ENCODE results near the gene SUPT20HL2. TPM values are rescaled to one million over a fixed set of nuclear protein-coding genes. Genes with fewer than 3 reads are reported as not detected.

Gene SUPT20HL2
- total and polyA plus RNA-seq, 9 donors: 0.04 to 1.1 (median 0.27) TPM; not detected in 1

DNA sequence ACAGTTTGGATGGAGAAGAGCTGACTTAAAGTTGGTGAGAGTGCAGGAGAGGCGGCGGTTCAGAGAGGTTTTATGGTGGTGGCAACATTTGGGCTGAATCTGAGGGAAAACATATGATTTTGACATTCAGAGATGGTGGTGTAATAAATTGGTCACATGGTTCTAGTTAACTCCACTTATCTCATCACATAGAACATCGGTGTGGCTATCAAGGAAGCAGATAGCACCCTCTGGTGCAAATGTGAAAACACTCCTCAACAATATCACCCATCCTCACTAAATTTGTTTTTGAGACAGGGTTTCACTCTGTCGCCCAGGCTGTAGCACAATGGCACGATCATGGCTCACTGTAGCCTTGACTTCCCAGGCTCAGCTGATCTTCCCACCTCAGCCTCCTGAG lies 28.8 kb downstream of the SUPT20HL2 start:
- peaks cover 2% of the 10 kb centered on the region for H3K4me1 ChIP-seq (ENCODE audit: insufficient read depth)
- 80 to 85% (median 82%) methylated on average over 5 of the region's 5 CpGs for WGBS, 3 donors
- no peaks in the 10 kb centered on the region for H3K36me3 ChIP-seq
- intact Hi-C loops (cut with DNase I): no loop called here
- DNase-seq: no peak
- TF ChIP-seq EP300 (IDR thresholded peaks at IDR 0.05): no peak
- no peak for TF ChIP-seq POLR2A (IDR thresholded peaks at IDR 0.05)
- TF ChIP-seq CTCF (IDR thresholded peaks at IDR 0.05): no peak
- no peaks in the 10 kb centered on the region for H3K27me3 ChIP-seq
- no peaks in the 10 kb centered on the region for H3K9me3 ChIP-seq
- H3K4me3 ChIP-seq: no peak overlapping the region
- no peak overlapping the region for H3K27ac ChIP-seq

DNA sequence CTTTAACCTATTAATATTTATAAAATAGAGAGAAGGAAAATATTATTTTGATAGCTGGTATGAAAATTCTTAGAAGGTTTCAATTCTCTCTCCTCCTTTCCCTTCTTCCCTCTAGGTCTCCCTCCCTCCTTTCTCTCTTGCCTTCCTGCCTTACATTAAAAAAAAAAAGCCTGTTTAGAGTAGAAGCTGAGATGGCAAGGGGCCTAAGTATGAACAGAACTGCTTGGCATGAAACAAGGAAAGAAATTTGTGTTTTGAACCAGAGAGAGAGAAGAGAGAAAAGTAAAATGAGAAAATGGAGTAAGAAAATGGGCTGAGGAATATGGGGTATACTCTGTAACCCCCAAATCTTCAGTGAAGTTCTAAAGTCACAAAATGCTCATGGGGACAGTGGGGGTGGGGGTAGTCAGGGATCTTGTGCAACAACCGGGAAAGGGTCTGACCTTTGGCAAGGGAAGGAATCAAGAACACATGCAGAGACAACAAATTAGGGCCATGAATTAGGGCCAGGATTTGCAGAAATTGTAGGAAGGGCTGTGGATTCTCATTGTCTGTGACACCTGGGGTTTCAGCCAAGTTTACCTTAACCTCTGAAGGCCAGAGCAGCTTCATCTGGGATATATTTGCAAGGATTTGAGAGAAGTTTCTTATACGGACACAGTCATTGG lies 30.6 kb downstream of the SUPT20HL2 start:
- DNase-seq: peak; percentile 34 to 65 (median 47)
- no peaks in the 10 kb centered on the region for H3K9me3 ChIP-seq
- no peak overlapping the region for H3K4me3 ChIP-seq
- H3K27ac ChIP-seq: peak overlapping the region in 1 of 2 donors; percentile 57
- intact Hi-C loops (cut with DNase I): no loop called here
- no peaks in the 10 kb centered on the region for H3K27me3 ChIP-seq
- no peaks in the 10 kb centered on the region for H3K36me3 ChIP-seq
- TF ChIP-seq POLR2A (IDR thresholded peaks at IDR 0.05) (no peak), CTCF (IDR thresholded peaks at IDR 0.05) (no peak), EP300 (IDR thresholded peaks at IDR 0.05) (no peak)
- peaks cover 2% of the 10 kb centered on the region for H3K4me1 ChIP-seq (ENCODE audit: insufficient read depth)
- WGBS, 3 donors: 19 to 39% (median 29%) methylated on average over 2 of the region's 2 CpGs

DNA sequence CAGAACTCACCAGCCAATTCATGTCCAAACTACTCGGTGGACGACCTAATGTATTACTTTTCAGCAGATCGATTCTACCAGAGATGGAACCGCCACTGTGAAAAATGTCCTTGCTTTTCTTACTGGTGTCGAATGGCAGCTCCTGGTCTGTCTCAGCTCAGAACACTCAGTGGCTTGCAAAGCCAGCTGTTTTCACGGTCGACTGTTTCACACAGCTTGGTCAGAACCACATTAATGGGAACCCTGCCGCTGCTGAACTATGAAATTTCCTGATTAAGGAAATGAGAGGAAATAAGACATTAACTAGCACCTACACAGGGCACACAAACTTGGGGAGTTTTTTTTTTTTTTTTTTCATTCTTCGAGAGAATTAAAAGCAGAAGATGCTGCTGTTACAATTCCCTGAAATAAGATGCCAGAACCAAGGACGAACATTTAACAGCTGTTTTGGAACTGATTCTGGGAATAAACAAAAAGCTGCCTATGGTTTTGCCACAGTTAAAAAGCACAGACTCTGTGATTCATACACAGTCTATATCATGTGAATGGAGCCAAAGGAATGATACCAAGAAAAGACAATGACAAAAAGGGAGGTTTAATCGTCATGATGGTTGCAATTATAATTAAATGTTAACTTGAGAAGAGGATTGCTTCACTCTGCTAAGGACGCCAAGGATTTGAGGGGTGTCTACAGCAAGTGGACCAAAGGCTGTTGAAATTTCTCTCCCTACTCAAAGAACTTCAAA lies 31.3 kb downstream of the SUPT20HL2 start:
- H3K27me3 ChIP-seq: no peaks in the 10 kb centered on the region
- peaks cover 2% of the 10 kb centered on the region for H3K4me1 ChIP-seq (ENCODE audit: insufficient read depth)
- H3K4me3 ChIP-seq: no peak overlapping the region
- no peaks in the 10 kb centered on the region for H3K36me3 ChIP-seq
- peak in 2 of 5 donors; percentile 16 to 39 for DNase-seq
- intact Hi-C loops (cut with DNase I): no loop called here
- H3K27ac ChIP-seq: peak overlapping the region in 1 of 2 donors; percentile 6
- 25 to 32% (median 28%) methylated on average over 12 of the region's 12 CpGs for WGBS, 3 donors
- TF ChIP-seq POLR2A (IDR thresholded peaks at IDR 0.05): no peak
- TF ChIP-seq EP300 (IDR thresholded peaks at IDR 0.05): no peak
- no peak for TF ChIP-seq CTCF (IDR thresholded peaks at IDR 0.05)
- H3K9me3 ChIP-seq: no peaks in the 10 kb centered on the region

DNA sequence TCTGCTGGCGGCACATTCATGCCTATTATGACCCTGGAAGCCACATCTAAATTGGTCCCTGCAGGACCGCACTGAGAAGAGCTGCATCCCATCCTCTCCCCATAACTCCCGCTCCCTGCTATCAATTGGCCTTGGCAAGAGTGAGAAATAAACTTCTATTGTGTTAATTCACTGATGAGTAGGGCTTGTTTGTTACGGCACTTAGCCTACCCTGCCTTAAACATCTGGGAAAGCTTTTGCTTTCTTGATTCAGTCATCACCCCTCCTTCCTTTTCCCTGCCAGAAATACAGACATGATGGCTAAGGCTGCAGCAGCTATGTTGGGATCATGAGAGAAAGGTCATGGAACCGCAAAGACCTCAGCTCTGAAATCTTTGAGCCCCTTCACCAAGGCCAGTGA lies 36.5 kb downstream of the SUPT20HL2 start:
- Histone ChIP-seq H3K27me3 (no peaks in the 10 kb centered on the region), H3K9me3 (no peaks in the 10 kb centered on the region), H3K4me1 (ENCODE audit: insufficient read depth) (no peaks in the 10 kb centered on the region), H3K36me3 (no peaks in the 10 kb centered on the region), H3K27ac (no peak overlapping the region), H3K4me3 (no peak overlapping the region)
- DNase-seq: no peak
- intact Hi-C loops (cut with DNase I): no loop called here
- TF ChIP-seq CTCF (IDR thresholded peaks at IDR 0.05): no peak
- no peak for TF ChIP-seq EP300 (IDR thresholded peaks at IDR 0.05)
- TF ChIP-seq POLR2A (IDR thresholded peaks at IDR 0.05): no peak
- 81 to 91% (median 85%) methylated on average over 5 of the region's 5 CpGs for WGBS, 3 donors
